COLO668 (cell line): ENCODE results near the gene OSBP2.

Experiments
- DNase-seq: peaks from one replicate; lab custom pipeline; 2025; ENCODE audit not compliant: unreplicated experiment; lab: John Stamatoyannopoulos, UW

The OSBP2 gene

DNA sequence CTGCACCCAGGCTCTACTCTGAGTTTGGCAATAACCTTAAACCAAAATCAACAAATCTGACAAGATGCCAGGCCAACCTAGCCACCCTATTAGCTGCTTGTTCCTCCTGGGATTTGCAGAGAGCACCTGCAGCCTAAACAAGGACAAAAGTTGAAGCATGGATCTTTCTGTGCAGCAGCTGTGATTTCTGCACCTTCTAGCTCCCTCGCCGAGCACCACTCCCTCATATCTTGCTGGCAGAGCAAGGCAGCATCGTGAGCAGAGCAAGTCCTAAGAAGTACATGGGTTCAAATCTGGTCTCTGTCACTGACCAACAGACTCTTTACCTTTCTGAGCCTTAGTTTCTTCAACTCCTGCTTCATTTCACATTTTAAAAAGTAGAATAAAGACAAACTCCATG lies 235.6 kb downstream of the OSBP2 start:
- DNase-seq, result no peak

GRCh38 chr22:30931541-30932300 lies 237.0 kb downstream of the OSBP2 start:
- no peak for DNase-seq

DNA sequence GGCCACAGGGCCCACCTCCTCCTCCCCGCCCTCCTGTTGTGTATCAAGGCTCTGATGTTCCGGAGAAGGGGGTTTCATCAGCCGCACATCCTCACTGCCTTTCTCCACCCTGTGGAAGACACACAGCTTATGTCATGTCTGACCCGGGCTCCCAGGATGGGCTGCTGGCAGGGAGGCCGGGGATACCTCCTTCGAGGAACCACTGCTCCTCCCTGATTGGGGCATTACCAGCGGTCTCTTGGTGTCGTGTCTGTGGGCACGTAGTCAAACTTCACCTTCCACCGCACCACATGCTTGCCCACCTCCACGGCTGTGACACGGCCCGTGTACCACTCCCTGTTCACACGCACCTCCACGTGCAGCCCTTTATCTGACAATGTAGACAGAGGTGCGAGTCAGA lies 238.0 kb downstream of the OSBP2 start:
- no peak for DNase-seq

DNA sequence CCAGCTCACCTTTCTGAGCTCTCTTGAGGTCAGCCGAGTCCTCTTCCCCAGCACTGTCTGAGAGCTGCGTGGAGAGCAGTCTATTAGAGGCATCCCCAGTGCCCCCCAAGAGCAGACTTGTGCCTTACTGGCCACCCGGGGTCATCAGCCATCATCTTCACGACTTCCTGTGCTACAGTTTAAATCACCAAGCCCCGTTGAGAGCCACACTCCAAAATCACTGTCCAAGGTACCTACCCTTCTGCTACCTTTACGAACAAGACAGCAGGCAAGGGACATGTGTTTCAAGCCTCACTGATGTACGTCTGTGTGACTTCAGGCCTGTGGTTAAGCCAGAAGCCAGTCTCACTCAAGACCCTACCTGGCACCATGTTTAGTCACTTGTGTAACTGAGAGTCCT lies 238.8 kb downstream of the OSBP2 start:
- DNase-seq, result no peak

DNA sequence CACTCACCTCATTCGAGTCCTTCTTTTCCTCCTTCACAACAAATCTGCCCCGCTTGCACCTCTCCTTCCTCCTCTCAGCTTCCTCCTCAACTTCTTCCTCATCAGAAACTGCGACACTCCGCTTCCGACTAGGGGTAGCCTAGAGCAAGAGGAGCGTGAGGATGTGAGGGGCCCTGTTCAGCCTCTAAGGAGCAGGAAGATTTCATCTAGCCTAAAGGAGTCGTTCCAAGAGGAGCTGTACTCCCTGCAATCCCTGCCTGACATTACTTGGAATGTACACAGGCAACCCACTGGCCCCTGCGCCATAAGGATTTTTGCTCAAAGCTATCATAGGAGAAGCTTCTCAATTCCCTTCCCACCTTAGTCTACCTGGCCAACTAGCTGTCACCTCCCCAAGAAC lies 239.4 kb downstream of the OSBP2 start:
- no peak for DNase-seq

GRCh38 chr22:30940685-30941362 lies 246.2 kb downstream of the OSBP2 start:
- no peak for DNase-seq

DNA sequence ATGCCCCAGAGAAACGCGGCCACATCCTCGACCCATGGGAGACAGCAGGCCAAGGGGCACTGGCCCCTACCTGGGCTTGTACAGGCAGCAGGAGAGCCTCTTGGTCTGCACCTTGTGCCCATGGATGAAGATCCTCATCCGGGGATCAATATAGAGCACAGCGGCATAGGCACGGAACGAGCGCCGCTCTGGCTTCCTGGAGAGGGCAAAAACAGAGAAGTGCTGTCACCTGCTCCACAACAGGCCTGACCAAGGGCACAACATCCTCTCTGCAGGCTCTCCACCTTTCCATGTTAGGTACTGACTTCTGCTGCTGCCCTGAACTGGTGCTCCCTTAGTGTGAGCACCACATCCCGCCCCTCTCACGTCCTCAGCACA lies 246.7 kb downstream of the OSBP2 start:
- no peak for DNase-seq

DNA sequence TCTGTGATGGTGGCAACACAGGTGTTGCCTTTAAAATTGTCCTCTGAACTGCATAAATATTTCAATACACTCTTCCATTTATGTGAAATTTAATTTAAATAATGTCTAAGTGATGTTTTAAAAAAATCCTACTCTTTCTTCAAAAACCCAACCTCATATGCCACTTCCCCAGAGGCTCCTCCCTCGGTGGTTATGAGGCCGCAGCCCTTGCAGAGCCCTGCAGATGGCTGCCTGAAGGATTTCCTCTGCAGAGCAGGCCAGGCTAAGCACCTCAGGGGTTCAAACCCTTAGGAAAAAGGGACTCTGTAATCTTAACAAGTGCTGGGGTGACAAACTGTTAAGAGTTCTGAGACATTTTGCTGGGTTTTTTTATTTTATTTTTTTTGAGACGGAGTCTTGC lies 248.7 kb downstream of the OSBP2 start:
- DNase-seq, result no peak

GRCh38 chr22:30944986-30945385 lies 250.3 kb downstream of the OSBP2 start:
- DNase-seq, result no peak

GRCh38 chr22:30945653-30946052 lies 251.0 kb downstream of the OSBP2 start:
- DNase-seq, result no peak

GRCh38 chr22:30946354-30946753 lies 251.7 kb downstream of the OSBP2 start:
- no peak for DNase-seq

- DNase-seq, result no peak
Observed at GRCh38 chr22:30947173-30947815, 252.6 kb downstream of the OSBP2 start.

GRCh38 chr22:30947816-30948454 lies 253.3 kb downstream of the OSBP2 start:
- no peak for DNase-seq

GRCh38 chr22:30948930-30949342 lies 254.3 kb downstream of the OSBP2 start:
- no peak for DNase-seq

DNA sequence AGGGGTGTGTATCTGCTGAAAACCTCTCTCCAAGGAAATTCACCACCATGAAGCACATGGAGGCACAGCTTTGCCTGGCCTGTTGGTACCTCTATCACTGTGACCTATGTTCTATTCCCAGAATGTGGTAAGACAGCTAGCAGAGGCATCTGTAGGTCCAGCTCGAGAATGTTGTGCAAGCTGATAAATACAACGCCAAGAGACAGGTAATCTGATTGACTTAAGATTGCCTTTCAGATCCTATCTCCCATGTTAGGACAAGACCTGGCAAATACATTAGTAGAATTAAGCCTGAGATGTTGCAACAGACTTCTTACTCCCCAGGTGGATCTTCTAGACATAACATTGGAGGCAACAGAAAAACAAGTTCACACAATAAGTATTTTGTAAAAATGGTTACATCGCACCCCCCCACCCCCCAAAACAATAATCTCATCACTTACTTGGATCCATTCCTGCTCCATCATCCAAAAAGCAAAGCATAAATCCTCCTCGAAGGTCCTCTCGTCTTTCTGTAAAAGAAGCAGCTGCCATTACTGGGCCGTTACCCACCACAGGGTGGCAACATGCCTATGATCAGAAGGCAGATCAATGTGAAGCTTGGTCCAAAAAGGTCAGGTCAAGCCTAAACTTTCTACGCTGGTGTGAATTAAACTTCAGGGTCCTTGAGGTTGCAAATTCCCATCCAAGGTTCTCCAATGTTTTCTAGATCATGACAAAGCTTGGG lies 255.4 kb downstream of the OSBP2 start:
- DNase-seq, result no peak

- no peak for DNase-seq
Observed at GRCh38 chr22:30953206-30953605, 258.5 kb downstream of the OSBP2 start.

DNA sequence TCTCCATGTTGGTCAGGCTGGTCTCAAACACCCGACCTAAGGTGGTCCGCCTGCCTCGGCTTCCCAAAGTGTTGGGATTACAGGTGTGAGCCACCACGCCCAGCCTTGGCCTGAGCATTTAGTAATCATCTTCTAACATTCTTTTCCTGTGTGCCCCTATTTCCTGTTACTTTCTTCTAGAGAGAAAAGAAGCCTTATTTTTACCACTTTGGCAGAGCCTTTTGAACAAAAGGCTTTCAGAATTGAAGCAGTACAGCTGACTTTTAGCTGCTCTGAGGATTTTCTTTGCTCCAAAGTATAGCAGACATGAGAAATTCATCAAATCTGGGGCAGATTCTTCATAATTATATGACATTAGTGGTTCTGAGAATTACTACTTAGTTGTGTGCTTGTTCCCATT lies 260.5 kb downstream of the OSBP2 start:
- no peak for DNase-seq
